ENCODE measurements around the gene PTDSS2. TPM values are rescaled to one million over a fixed set of nuclear protein-coding genes. Genes with fewer than 3 reads are reported as not detected.

The PTDSS2 gene
- total RNA-seq, 4 donors from 2014 or later, result 23.9 to 58.3 (median 30.2) TPM

DNA sequence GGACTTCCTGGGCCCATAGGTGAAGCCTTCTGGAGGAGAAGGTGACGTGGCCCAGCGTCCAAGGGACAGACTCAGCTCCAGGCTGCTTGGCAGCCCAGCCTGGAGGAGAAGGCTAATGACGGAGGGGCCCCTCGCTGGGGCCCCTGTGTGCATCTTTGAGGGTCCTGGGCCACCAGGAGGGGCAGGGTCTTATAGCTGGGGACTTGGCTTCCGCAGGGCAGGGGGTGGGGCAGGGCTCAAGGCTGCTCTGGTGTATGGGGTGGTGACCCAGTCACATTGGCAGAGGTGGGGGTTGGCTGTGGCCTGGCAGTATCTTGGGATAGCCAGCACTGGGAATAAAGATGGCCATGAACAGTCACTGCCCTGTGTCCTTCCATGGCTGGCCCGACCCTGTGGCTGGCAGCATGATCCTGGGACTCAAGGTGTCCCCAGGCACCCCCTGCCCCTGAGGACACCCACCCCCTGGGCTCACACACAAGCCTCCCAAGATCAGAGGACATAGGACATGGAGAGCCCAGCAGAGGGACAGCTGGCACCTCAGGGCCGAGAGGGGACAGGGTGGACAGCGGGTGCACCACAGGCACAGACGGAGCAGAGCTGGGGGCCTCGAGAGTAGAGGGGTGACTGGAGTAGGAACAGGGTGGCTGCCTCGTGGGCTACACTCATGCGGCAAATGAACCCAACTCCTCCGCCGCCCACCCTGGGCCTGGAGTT is 45.4 kb upstream of the PTDSS2 start:
- intact Hi-C loops (cut with DNase I), result loop anchor here (5.0 kb wide), 1 partner anchor 108 kb away; no protein-coding TSS in a partner anchor
- no peak for DNase-seq (ENCODE audit: extremely low spot score)
- no peak overlapping the region for H3K27ac ChIP-seq (replicated peaks in 1 of 4)

DNA sequence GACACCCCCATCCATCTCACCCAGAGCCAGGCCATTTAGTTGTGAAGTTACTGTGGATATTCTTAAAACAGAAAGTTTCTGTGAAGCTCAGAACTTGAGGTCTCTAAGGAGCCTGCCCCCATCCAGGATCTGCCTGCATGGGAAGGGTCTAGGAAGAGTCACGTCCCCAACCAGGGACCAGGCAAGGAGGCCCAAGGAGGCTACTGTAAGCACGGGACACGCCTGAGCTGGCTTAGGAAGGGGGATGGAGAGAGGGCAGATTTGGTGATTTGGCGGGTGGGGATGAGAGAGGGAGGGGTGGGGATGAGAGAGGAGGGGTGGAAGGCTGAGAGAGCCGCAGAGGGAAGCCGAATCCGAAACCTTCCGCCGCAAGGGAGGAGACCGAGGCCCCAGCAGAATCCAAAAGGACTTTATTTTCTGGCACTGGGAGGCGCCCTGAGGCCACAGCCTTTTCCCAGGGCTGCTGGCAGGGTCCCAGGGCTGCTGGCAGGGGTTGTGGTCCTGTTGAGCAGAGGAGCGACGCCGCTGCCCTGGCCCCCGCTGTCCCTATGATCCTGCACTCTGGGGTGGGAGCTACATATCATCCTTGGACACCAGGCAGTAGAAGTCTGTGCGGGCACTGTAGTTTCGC is 44.6 kb upstream of the PTDSS2 start:
- intact Hi-C loops (cut with DNase I), result loop anchor here (5.0 kb wide), 1 partner anchor 107 kb away; no protein-coding TSS in a partner anchor
- Histone ChIP-seq H3K9me3 (no peaks in the 10 kb centered on the region), H3K36me3 (no peaks in the 10 kb centered on the region), H3K4me1 (peaks cover 16 to 26% (median 24%) of the 10 kb centered on the region in 4 donors), H3K27ac (replicated peaks in 1 of 4) (peak overlapping the region in 2 of 4 donors; percentile 73 to 75), H3K4me3 (peak overlapping the region in 1 of 4 donors; percentile 62), H3K27me3 (peaks cover 0 to 18% (median 3%) of the 10 kb centered on the region in 4 donors)
- DNase-seq (ENCODE audit: extremely low spot score), result no peak
- TF ChIP-seq EP300 (IDR thresholded peaks at IDR 0.05) (no peak), POLR2AphosphoS5 (IDR thresholded peaks at IDR 0.05) (no peak), POLR2A (IDR thresholded peaks at IDR 0.05; ENCODE audit: low read depth) (no peak)
- TF ChIP-seq, protein P1, sequence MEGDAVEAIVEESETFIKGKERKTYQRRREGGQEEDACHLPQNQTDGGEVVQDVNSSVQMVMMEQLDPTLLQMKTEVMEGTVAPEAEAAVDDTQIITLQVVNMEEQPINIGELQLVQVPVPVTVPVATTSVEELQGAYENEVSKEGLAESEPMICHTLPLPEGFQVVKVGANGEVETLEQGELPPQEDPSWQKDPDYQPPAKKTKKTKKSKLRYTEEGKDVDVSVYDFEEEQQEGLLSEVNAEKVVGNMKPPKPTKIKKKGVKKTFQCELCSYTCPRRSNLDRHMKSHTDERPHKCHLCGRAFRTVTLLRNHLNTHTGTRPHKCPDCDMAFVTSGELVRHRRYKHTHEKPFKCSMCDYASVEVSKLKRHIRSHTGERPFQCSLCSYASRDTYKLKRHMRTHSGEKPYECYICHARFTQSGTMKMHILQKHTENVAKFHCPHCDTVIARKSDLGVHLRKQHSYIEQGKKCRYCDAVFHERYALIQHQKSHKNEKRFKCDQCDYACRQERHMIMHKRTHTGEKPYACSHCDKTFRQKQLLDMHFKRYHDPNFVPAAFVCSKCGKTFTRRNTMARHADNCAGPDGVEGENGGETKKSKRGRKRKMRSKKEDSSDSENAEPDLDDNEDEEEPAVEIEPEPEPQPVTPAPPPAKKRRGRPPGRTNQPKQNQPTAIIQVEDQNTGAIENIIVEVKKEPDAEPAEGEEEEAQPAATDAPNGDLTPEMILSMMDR (IDR thresholded peaks at IDR 0.05), result no peak
- WGBS, result 68% methylated on average over 17 of the region's 17 CpGs

More for the DNA sequence above, 45.4 kb upstream of the PTDSS2 start:
- Histone ChIP-seq H3K9me3 (no peaks in the 10 kb centered on the region), H3K4me3 (no peak overlapping the region), H3K27me3 (peaks cover 0 to 20% (median 7%) of the 10 kb centered on the region in 4 donors), H3K36me3 (no peaks in the 10 kb centered on the region), H3K4me1 (peaks cover 16 to 33% (median 27%) of the 10 kb centered on the region in 4 donors)
- no peak for TF ChIP-seq POLR2AphosphoS5 (IDR thresholded peaks at IDR 0.05)
- no peak for TF ChIP-seq EP300 (IDR thresholded peaks at IDR 0.05)
- no peak for TF ChIP-seq POLR2A (IDR thresholded peaks at IDR 0.05; ENCODE audit: low read depth)
- TF ChIP-seq, protein P1 (IDR thresholded peaks at IDR 0.05), result no peak
- 94% methylated on average over 13 of the region's 14 CpGs for WGBS

DNA sequence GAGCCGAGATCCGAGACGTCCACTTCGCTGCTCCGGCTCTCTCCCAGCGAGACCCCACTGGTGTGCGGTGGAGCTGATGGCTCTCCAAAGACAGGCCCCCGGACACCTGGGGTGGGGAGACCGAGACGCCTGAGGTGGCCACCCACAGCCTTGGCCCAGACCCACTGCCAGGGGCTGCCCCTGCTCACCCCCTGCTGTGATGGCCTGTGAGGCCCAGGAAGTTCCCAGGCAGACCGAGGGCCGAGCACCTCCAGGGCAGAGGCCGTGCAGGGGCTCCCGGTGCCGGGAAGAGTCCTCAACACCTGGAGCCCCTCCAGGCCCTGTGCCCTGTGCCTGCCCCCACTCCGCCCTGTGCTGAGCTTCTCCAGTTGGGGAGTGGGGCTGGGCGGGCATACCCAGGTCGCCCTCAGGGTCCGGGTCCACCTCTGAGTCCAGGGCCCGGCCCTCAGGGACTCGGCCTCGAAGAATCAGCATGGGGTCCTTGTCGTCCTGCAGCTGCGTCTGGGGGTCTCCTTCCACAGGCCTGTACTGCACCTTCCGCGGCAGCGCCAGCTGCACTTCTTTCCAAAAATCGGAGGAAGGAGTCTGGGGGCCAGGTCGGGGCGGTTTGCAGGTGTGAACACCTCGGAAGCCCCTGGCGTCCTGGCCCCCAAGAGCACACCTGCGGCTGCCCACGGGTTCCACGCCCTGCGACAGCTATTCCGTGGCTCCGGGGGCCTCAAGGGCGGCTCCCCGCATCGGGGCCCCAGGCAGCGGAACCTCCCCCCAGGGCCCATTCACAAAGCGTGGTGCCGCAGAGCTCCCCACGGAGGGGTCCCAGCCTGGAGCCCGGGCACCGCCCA is 43.9 kb upstream of the PTDSS2 start:
- Histone ChIP-seq H3K4me3 (peak overlapping the region; percentile 62 to 86 (median 71)), H3K36me3 (no peaks in the 10 kb centered on the region), H3K27ac (replicated peaks in 1 of 4) (peak overlapping the region; percentile 69 to 79 (median 74)), H3K27me3 (peaks cover 0 to 17% (median 3%) of the 10 kb centered on the region in 4 donors), H3K9me3 (no peaks in the 10 kb centered on the region), H3K4me1 (peaks cover 16 to 26% (median 24%) of the 10 kb centered on the region in 4 donors)
- intact Hi-C loops (cut with DNase I), result loop anchor here (2.0 to 5.0 kb wide), 2 partner anchors 43 to 106 kb away; no protein-coding TSS in a partner anchor
- TF ChIP-seq EP300 (IDR thresholded peaks at IDR 0.05) (no peak), POLR2AphosphoS5 (IDR thresholded peaks at IDR 0.05) (no peak), POLR2A (IDR thresholded peaks at IDR 0.05; ENCODE audit: low read depth) (no peak)
- TF ChIP-seq, protein P1 (IDR thresholded peaks at IDR 0.05), result no peak
- DNase-seq (ENCODE audit: extremely low spot score), result no peak
- 80% methylated on average over 8 of the region's 47 CpGs for WGBS

DNA sequence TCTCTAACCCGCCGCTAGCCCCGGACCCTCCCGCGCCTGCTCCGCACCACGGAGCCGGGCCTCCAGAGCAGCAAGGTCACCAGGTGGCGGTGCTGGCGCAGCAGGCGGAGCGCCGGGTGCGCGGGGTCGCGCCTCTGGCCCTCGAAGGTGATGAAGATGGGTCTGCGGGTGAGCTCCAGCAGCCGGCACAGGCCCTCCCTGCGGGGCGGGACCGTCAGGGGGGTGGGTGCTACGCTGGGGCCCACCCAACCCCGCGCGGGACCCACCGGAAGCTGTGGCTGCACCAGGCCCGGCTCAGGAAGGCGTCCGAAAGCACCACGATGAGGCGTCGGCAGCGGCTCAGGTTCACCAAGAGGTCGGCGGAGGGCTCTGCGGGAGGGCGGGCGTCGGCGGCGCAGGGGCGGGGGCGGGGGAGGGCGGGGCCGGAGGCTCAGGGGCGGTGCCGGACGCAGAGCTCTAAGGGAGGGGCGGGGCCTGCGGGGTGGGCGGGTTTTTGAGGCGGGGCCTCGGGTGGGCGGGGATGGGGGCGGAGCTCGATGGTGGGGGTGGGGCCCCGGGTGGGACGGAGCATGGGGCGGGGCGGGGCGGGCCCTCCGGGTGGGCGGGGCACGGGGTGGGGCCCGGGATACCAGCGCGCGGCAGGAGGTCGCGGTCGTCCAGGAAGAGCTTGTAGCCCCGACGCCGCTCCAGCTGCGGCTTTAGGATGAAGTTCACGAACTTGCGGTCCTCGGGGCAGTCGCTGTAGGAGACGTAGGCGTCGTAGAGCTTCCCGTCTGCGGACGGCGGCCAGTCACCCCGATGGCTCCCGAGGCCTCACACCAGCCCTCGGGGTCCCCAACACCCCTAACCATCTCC is 43.1 kb upstream of the PTDSS2 start:
- H3K36me3 ChIP-seq, result no peaks in the 10 kb centered on the region
- intact Hi-C loops (cut with DNase I), result loop anchor here (2.0 to 5.0 kb wide), 2 partner anchors 42 to 105 kb away; no protein-coding TSS in a partner anchor
- WGBS, result 60% methylated on average over 3 of the region's 91 CpGs
- TF ChIP-seq, protein P1 (IDR thresholded peaks at IDR 0.05), result peak in 2 of 3 experiments; percentile 20 to 26
- TF ChIP-seq POLR2AphosphoS5 (IDR thresholded peaks at IDR 0.05) (peak; percentile 28 to 39), POLR2A (IDR thresholded peaks at IDR 0.05; ENCODE audit: low read depth) (no peak), EP300 (IDR thresholded peaks at IDR 0.05) (no peak)
- DNase-seq (ENCODE audit: extremely low spot score), result peak; percentile 95
- peaks cover 0 to 17% (median 3%) of the 10 kb centered on the region in 4 donors for H3K27me3 ChIP-seq
- H3K4me3 ChIP-seq, result peak overlapping the region; percentile 62 to 86 (median 71)
- H3K4me1 ChIP-seq, result peaks cover 16 to 26% (median 24%) of the 10 kb centered on the region in 4 donors
- no peaks in the 10 kb centered on the region for H3K9me3 ChIP-seq
- peak overlapping the region; percentile 69 to 79 (median 74) for H3K27ac ChIP-seq (replicated peaks in 1 of 4)
